ENCODE results near the gene PGBD4. TPM values are rescaled to one million over a fixed set of nuclear protein-coding genes. Genes with fewer than 3 reads are reported as not detected.

The PGBD4 gene
- total and polyA plus RNA-seq, 2 donors (not counting 3 experiments of a cell fraction or from before 2014, with no cell fraction given): 0.39 to 1.1 TPM

DNA sequence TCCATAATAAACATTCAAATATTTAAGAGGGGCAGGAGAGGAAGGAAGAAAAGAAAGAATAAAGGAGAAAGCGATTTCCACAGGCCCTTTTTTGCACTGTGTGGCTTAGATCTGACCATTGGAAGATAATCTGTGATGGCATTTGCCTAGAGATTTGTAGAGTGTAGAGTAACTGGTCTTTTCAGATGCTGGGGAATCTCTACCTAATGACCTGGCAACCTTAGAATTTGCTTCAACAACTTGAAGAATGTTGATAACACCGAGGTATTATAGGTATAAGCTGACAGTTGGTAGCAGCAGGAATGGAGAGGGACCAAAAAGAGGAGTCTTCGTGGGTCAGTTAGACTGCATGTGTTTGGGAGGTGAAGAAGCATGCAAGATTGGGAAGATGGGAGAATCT lies 41.9 kb upstream of the PGBD4 start:
- no peaks in the 10 kb centered on the region for H3K36me3 ChIP-seq (ENCODE audit: control insufficient read depth in 2 of 2, extremely low read depth in 1 of 2, insufficient read depth in 2 of 2, low read length in 2 of 2)
- H3K4me2 ChIP-seq (ENCODE audit: insufficient read depth, low read length): no peak overlapping the region
- no peaks in the 10 kb centered on the region for H3K79me2 ChIP-seq (ENCODE audit: control insufficient read depth, insufficient read depth, low read length)
- no peak overlapping the region for H3K27ac ChIP-seq (ENCODE audit: insufficient read depth, low read depth, low read length)
- H3K4me1 ChIP-seq (ENCODE audit: control insufficient read depth, extremely low read depth, insufficient read depth, low read length): peaks cover 9% of the 10 kb centered on the region
- TF ChIP-seq FOS (IDR thresholded peaks at IDR 0.05; ENCODE audit: borderline replicate concordance, insufficient read depth, low read length): no peak
- TF ChIP-seq MYC (IDR thresholded peaks at IDR 0.05; ENCODE audit: low read depth, low read length): no peak
- TF ChIP-seq, protein P1, sequence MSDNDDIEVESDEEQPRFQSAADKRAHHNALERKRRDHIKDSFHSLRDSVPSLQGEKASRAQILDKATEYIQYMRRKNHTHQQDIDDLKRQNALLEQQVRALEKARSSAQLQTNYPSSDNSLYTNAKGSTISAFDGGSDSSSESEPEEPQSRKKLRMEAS (IDR thresholded peaks at IDR 0.05; ENCODE audit: insufficient read depth, insufficient read length): no peak
- TF ChIP-seq EZH2 (IDR thresholded peaks at IDR 0.05; ENCODE audit: borderline replicate concordance, low read depth, low read length, severe bottlenecking): no peak
- TF ChIP-seq, protein P2, sequence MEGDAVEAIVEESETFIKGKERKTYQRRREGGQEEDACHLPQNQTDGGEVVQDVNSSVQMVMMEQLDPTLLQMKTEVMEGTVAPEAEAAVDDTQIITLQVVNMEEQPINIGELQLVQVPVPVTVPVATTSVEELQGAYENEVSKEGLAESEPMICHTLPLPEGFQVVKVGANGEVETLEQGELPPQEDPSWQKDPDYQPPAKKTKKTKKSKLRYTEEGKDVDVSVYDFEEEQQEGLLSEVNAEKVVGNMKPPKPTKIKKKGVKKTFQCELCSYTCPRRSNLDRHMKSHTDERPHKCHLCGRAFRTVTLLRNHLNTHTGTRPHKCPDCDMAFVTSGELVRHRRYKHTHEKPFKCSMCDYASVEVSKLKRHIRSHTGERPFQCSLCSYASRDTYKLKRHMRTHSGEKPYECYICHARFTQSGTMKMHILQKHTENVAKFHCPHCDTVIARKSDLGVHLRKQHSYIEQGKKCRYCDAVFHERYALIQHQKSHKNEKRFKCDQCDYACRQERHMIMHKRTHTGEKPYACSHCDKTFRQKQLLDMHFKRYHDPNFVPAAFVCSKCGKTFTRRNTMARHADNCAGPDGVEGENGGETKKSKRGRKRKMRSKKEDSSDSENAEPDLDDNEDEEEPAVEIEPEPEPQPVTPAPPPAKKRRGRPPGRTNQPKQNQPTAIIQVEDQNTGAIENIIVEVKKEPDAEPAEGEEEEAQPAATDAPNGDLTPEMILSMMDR (IDR thresholded peaks at IDR 0.05; ENCODE audit: extremely low read depth in 1 of 2, insufficient read depth in 1 of 2, low read depth in 1 of 2, low read length in 2 of 2): no peak
- no peak for TF ChIP-seq JUN (IDR thresholded peaks at IDR 0.05; ENCODE audit: borderline replicate concordance, insufficient read depth, insufficient read length, low read depth)
- TF ChIP-seq GATA2 (IDR thresholded peaks at IDR 0.05; ENCODE audit: insufficient read depth, insufficient read length, low read depth, low read length): no peak
- TF ChIP-seq POLR2AphosphoS5 (IDR thresholded peaks at IDR 0.05; ENCODE audit: insufficient read depth, low read depth, low read length): no peak
- TF ChIP-seq POLR2A (IDR thresholded peaks at IDR 0.05; ENCODE audit: low read depth, low read length): no peak
- H3K9ac ChIP-seq (replicated peaks; ENCODE audit: extremely low read depth, insufficient read depth, low read length): no peak overlapping the region
- no peaks in the 10 kb centered on the region for H4K20me1 ChIP-seq (replicated peaks; ENCODE audit: control insufficient read depth, extremely low read depth, insufficient read depth, low read length)
- H3K9me1 ChIP-seq (replicated peaks; ENCODE audit: control insufficient read depth, extremely low read depth, insufficient read depth, low read length): no peaks in the 10 kb centered on the region
- POLR2A ChIA-PET: interaction anchor here (0.6 kb wide), 1 partner anchor 22 kb away, joined by 3 read pairs; no protein-coding TSS in a partner anchor
- no peak overlapping the region for H3K4me3 ChIP-seq (replicated peaks in 1 of 3; ENCODE audit: insufficient read depth in 1 of 3, low read depth in 1 of 3, low read length in 3 of 3)
- no peaks in the 10 kb centered on the region for H3K27me3 ChIP-seq (ENCODE audit: control insufficient read depth in 2 of 2, insufficient read depth in 2 of 2, low read length in 2 of 2)
- CTCF ChIA-PET: interaction anchor here (0.6 to 6.3 kb wide), 5 partner anchors 14 to 528 kb away, joined by 4 to 67 read pairs (median 5); partner anchors contain the start of genes AVEN and KATNBL1
- no peak overlapping the region for H2AFZ ChIP-seq (ENCODE audit: low read depth, low read length)
- no peaks in the 10 kb centered on the region for H3K9me3 ChIP-seq (replicated peaks; ENCODE audit: control insufficient read depth, insufficient read depth, low read length)
- dilution Hi-C loops (cut with MboI; ENCODE audit: extremely low pct_ligation_motif_present, low sequenced_read_pairs): no loop called here
- intact Hi-C loops (cut with micrococcal nuclease): no loop called here
- FAIRE-seq (no peak), DNase-seq (ENCODE audit: low read depth, low spot score) (no peak)
- BruUV-seq (replicated peaks): no TSS peak

Data from endothelial cell of umbilical vein (primary cell).